OCI-LY1 (cell line): ENCODE data around the gene SFXN2.
"Not testable (repeated sequence)": the region's sequence is repeated elsewhere in the genome, so short reads cannot be mapped to it uniquely, and the experiment has no call there.

ENCODE experiments used
- H2AFZ ChIP-seq: fragments of 200-600 bp; sonication (generic), shearing (Covaris generic); 2 replicates; pipeline ENCODE4 v1.6.0; 2014; ENCODE audit warnings: antibody characterized with exemption, mild to moderate bottlenecking, low read length
- H3F3A ChIP-seq: fragments of 200-600 bp; sonication (generic), shearing (Covaris generic); 2 replicates; pipeline ENCODE4 v1.6.0; 2014; ENCODE audit warnings: mild to moderate bottlenecking, antibody characterized with exemption, low read length, moderate library complexity; ENCODE audit not compliant: insufficient read depth
- H3K27ac ChIP-seq: fragments of 200-600 bp; sonication (generic); 2 replicates; pipeline ENCODE4 v1.5.1; 2014; ENCODE audit warnings: low read length, mixed run types, mild to moderate bottlenecking, low read depth; ENCODE audit not compliant: poor library complexity, severe bottlenecking
- H3K27me3 ChIP-seq: fragments of 200-600 bp; sonication (generic); 2 replicates; pipeline ENCODE4 v1.6.0; 2014; ENCODE audit warnings: antibody characterized with exemption, mild to moderate bottlenecking, low read length, moderate library complexity; ENCODE audit not compliant: insufficient read depth
- H3K36me3 ChIP-seq: fragments of 200-600 bp; sonication (generic); 2 replicates; pipeline ENCODE4 v1.6.1; 2014; ENCODE audit warnings: mild to moderate bottlenecking, antibody characterized with exemption, low read length, moderate library complexity, mixed read lengths; ENCODE audit not compliant: insufficient read depth
- H3K4me1 ChIP-seq: fragments of 200-600 bp; sonication (generic); 2 replicates; pipeline ENCODE4 v1.5.1; 2014; ENCODE audit warnings: mild to moderate bottlenecking, low read length, moderate library complexity; ENCODE audit not compliant: insufficient read depth, severe bottlenecking
- H3K4me2 ChIP-seq: fragments of 200-600 bp; sonication (generic), shearing (Covaris generic); 2 replicates; pipeline ENCODE4 v1.6.1; 2014; ENCODE audit warnings: low read length
- H3K4me3 ChIP-seq: fragments of 200-600 bp; sonication (generic); 2 replicates; pipeline ENCODE4 v1.5.1; 2014; ENCODE audit warnings: low read length, low read depth, mild to moderate bottlenecking, mixed read lengths; ENCODE audit not compliant: poor library complexity, severe bottlenecking
- H3K79me2 ChIP-seq: fragments of 200-600 bp; shearing (Covaris generic); 2 replicates; pipeline ENCODE4 v1.6.1; 2016; ENCODE audit warnings: mixed run types, low read length, mixed read lengths; ENCODE audit not compliant: insufficient read depth
- H3K9ac ChIP-seq: fragments of 200-600 bp; sonication (generic), shearing (Covaris generic); 2 replicates; pipeline ENCODE4 v1.6.1; 2014; ENCODE audit warnings: mild to moderate bottlenecking, low read length, mixed read lengths
- H3K9me2 ChIP-seq: fragments of 200-600 bp; sonication (generic), shearing (Covaris generic); 2 replicates; pipeline ENCODE4 v1.6.1; 2014; ENCODE audit warnings: low read depth, mild to moderate bottlenecking, low read length, mixed read lengths
- H3K9me3 ChIP-seq: fragments of 200-600 bp; shearing (Covaris generic); 2 replicates; pipeline ENCODE4 v1.6.1; 2014; ENCODE audit warnings: low read length, mixed read lengths
- H4K20me1 ChIP-seq: fragments of 200-600 bp; sonication (generic), shearing (Covaris generic); 2 replicates; pipeline ENCODE4 v1.6.0; 2016; ENCODE audit warnings: mild to moderate bottlenecking, low read length; ENCODE audit not compliant: insufficient read depth
- CTCF ChIP-seq: fragments of 200-600 bp; sonication (generic), shearing (Covaris generic); IDR thresholded peaks from 2 replicates; pipeline ENCODE4 v1.5.1; 2017; ENCODE audit warnings: mild to moderate bottlenecking, antibody characterized with exemption, low read length, moderate library complexity, mixed read lengths
- EZH2 ChIP-seq: fragments of 200-600 bp; sonication (generic), shearing (Covaris generic); IDR thresholded peaks from 2 replicates; pipeline ENCODE4 v1.8.0; 2017; ENCODE audit warnings: borderline replicate concordance, mixed run types, mild to moderate bottlenecking, antibody characterized with exemption, low read length, moderate library complexity, mixed read lengths

The SFXN2 gene

GRCh38 chr10:102713814-102714620 is 419 bp upstream of the SFXN2 start, which contains the start of gene ARL3:
ARL3 (minus strand) TSS chr10:102714397; CDS start chr10:102714275, 122 bp downstream.
- Histone ChIP-seq H2AFZ (no peak within 1 kb of the TSS), H3K27ac (peak within 1 kb of the TSS; percentile 62), H3K4me3 (peak within 1 kb of the TSS; percentile 93), H3K4me1 (peaks cover 62% of the 10 kb centered on the region), H4K20me1 (no peaks in the 10 kb centered on the region), H3K27me3 (no peaks in the 10 kb centered on the region), H3K4me2 (peak within 1 kb of the TSS; percentile 92), H3K9me3 (no peaks in the 10 kb centered on the region), H3K9me2 (no peaks in the 10 kb centered on the region), H3K36me3 (peaks cover 11% of the 10 kb centered on the region; the same call in 1 of the 2 replicates), H3F3A (no peaks in the 10 kb centered on the region), H3K9ac (peak within 1 kb of the TSS; percentile 85), H3K79me2 (peaks cover 7% of the 10 kb centered on the region; the same call in 1 of the 2 replicates)
- no peak for TF ChIP-seq EZH2
- no peak for TF ChIP-seq CTCF

- peak overlapping the region; percentile 93 for H3K4me3 ChIP-seq
- H3K79me2 ChIP-seq, result peaks cover 7% of the 10 kb centered on the region; the same call in 1 of the 2 replicates
Measured at GRCh38 chr10:102715880-102716279, 1.4 kb downstream of the SFXN2 start.

GRCh38 chr10:102716900-102717565 is 2.6 kb downstream of the SFXN2 start:
- Histone ChIP-seq H3K4me3 (peak overlapping the region; percentile 29), H3K9ac (peak overlapping the region; percentile 15; the same call in 1 of the 2 replicates), H3K36me3 (peaks cover 20% of the 10 kb centered on the region; the same call in 1 of the 2 replicates), H3K4me2 (peak overlapping the region; percentile 92; the same call in 1 of the 2 replicates), H3K4me1 (peaks cover 44% of the 10 kb centered on the region), H3K27ac (peak overlapping the region; percentile 40)
- not testable (repeated sequence) for H3K79me2 ChIP-seq, H3K9me2 ChIP-seq, H3K9me3 ChIP-seq, H3K27me3 ChIP-seq, H2AFZ ChIP-seq, H3F3A ChIP-seq, H4K20me1 ChIP-seq

More at GRCh38 chr10:102715880-102716279, 1.4 kb downstream of the SFXN2 start:
- Histone ChIP-seq H3K27ac (peak overlapping the region; percentile 28), H3K36me3 (peaks cover 16% of the 10 kb centered on the region; the same call in 1 of the 2 replicates), H3F3A (no peaks in the 10 kb centered on the region), H3K4me2 (peak overlapping the region; percentile 92), H3K4me1 (peaks cover 55% of the 10 kb centered on the region), H3K27me3 (no peaks in the 10 kb centered on the region), H4K20me1 (no peaks in the 10 kb centered on the region), H2AFZ (no peak overlapping the region), H3K9ac (peak overlapping the region; percentile 85), H3K9me2 (no peaks in the 10 kb centered on the region), H3K9me3 (no peaks in the 10 kb centered on the region)
- TF ChIP-seq CTCF (no peak), EZH2 (no peak)
